Stomach (tissue), 9 donors: Measurements from ENCODE around the gene SLC38A10. TPM values are rescaled to one million over a fixed set of nuclear protein-coding genes. Genes with fewer than 3 reads are reported as not detected.
A peak's percentile ranks its signal among the peaks of the same experiment; 100 is the strongest.

Experiments used
- DNase-seq, 2 donors: peaks; one replicate each; pipeline versions ENCODE4 v3.0.0 to v3.0.0-alpha.2; 2013 to 2019
- H3K27ac ChIP-seq, 5 donors: fragments of 200-600 bp in 4 of 5; sonication (generic) in 4 of 5; one replicate each; pipeline ENCODE4 v1.5.1; 2013 to 2019; ENCODE audit warnings: mild to moderate bottlenecking in 1 of 5, moderate library complexity in 1 of 5
- H3K27me3 ChIP-seq, 3 donors: fragments of 200-600 bp; sonication (generic); one replicate each; pipeline ENCODE4 v1.5.1; 2017 to 2019; ENCODE audit warnings: mixed run types in 1 of 3
- H3K36me3 ChIP-seq, 4 donors: fragments of 200-600 bp; sonication (generic); 1 replicate in 3 of 4; 2 replicates in 1 of 4; pipeline ENCODE4 v1.5.1; 2016 to 2019
- H3K4me1 ChIP-seq, 4 donors: fragments of 200-600 bp; sonication (generic); one replicate each; pipeline ENCODE4 v1.5.1; 2016 to 2019
- H3K4me3 ChIP-seq, 4 donors: fragments of 200-600 bp; sonication (generic) in 3 of 4; one replicate each; pipeline ENCODE4 v1.5.1; 2016 to 2019; ENCODE audit warnings: mild to moderate bottlenecking in 1 of 4
- H3K9me3 ChIP-seq, 4 donors: fragments of 200-600 bp; sonication (generic); one replicate each; pipeline ENCODE4 v1.5.1; 2016 to 2019
- EP300 ChIP-seq: sonication (generic); formaldehyde crosslinking; IDR thresholded peaks from one replicate; pipeline ENCODE4 v1.6.1; 2017; ENCODE audit warnings: antibody characterized with exemption
- POLR2A ChIP-seq, 4 donors: fragments of 450-650 bp; IDR thresholded peaks; one replicate each; pipeline ENCODE4 v1.6.1; 2016; ENCODE audit warnings: antibody characterized with exemption in 4 of 4, control low read depth in 2 of 4, mild to moderate bottlenecking in 1 of 4, moderate library complexity in 1 of 4
- POLR2AphosphoS5 ChIP-seq, 3 donors: sonication (generic); formaldehyde crosslinking; IDR thresholded peaks; one replicate each; pipeline ENCODE4 v1.6.1; 2016; ENCODE audit warnings: antibody characterized with exemption in 3 of 3
- WGBS, 5 donors: extraction: QIAGEN DNeasy Blood & Tissue Kit in 3 of 5; methylation state at CpG; one replicate each; pipeline versions ENCODE4 v1.1.5 to v1.1.7; 2013 to 2018; 5-methylcytosine and 5-hydroxymethylcytosine counted together
- intact Hi-C: fragments of 100-400 bp; cut with DNase I; formaldehyde crosslinking; loops from one replicate; pipeline ENCODE4 v1.15.1; 2023; ENCODE audit warnings: low total_unique reads
- polyA plus RNA-seq, 3 donors: library from polyadenylated mRNA; stranded (reverse); fragments of 200-250 nt; gene quantifications; one replicate each; pipeline ENCODE4 v1.2.3, GENCODE V29; 2013
- total RNA-seq, 5 donors: library from RNA; depleted of rRNA; stranded (reverse); fragments of >200 nt; gene quantifications; one replicate each; pipeline versions ENCODE4 v1.1.0 to v1.2.3, GENCODE V29; 2014 to 2016
- TF ChIP-seq, protein P1 (sequence below), 7 experiments: fragments of 450-650 bp in 4 of 7; fragments of 200-600 bp in 3 of 7; sonication (generic) in 3 of 7; IDR thresholded peaks; one replicate each; pipeline ENCODE4 v1.5.1; 2016 to 2019; ENCODE audit warnings: antibody characterized with exemption in 7 of 7, control low read depth in 2 of 7, mild to moderate bottlenecking in 1 of 7
- donor health status: healthy with polysubstance abuse.
- donor health status: Bipolar disorder and iron deficiency.
- donor health status: healthy.

Gene SLC38A10
- total and polyA plus RNA-seq, 8 donors = 18.6 to 140 (median 67.3) TPM

DNA sequence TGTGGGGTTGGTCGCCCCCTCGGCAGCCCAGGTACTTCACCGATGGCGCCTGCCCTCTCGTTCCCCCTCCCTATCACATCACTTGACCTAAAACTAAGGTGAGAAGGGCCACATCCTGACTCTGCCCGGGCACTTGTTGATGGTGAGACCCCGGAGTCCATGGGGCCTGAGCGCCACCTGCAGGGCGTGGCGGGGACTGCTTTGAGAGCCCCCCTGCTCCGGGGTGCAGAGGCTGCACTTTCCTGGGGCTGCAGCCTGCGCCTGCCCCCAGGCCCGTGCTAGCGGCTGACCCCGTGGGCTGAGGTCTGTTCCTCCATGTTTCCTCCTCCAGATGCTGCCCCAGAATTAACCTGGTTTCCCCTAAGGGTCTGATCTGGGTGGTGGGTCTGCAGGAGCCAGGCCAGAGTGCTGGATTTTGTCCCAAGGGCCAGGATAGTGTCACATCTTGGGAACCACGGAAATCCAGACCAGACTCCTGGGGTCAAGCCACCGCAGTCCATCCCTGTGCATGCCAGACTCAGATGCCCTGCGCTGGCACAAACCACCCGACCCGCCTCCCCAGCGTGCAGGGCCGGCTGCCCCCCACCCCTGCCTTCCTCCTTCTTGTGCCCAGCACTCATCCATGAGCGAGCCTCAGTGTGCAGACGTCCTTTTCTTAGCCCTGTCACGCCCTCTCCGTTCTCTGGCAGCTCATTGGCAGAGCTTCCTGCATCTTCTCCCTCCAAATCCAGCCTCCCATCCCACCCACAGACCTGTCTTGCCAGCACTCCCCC lies 53.3 kb downstream of the SLC38A10 start:
- 46 to 57% (median 49%) methylated on average over 19 to 26 of the region's 26 CpGs for WGBS, 5 donors
- H3K9me3 ChIP-seq = no peaks in the 10 kb centered on the region
- no peaks in the 10 kb centered on the region for H3K27me3 ChIP-seq
- TF ChIP-seq, protein P1, sequence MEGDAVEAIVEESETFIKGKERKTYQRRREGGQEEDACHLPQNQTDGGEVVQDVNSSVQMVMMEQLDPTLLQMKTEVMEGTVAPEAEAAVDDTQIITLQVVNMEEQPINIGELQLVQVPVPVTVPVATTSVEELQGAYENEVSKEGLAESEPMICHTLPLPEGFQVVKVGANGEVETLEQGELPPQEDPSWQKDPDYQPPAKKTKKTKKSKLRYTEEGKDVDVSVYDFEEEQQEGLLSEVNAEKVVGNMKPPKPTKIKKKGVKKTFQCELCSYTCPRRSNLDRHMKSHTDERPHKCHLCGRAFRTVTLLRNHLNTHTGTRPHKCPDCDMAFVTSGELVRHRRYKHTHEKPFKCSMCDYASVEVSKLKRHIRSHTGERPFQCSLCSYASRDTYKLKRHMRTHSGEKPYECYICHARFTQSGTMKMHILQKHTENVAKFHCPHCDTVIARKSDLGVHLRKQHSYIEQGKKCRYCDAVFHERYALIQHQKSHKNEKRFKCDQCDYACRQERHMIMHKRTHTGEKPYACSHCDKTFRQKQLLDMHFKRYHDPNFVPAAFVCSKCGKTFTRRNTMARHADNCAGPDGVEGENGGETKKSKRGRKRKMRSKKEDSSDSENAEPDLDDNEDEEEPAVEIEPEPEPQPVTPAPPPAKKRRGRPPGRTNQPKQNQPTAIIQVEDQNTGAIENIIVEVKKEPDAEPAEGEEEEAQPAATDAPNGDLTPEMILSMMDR (IDR thresholded peaks at IDR 0.05) = peak in 5 of 7 experiments; percentile 37 to 84 (median 72)
- TF ChIP-seq POLR2A (IDR thresholded peaks at IDR 0.05) (no peak), POLR2AphosphoS5 (IDR thresholded peaks at IDR 0.05) (peak in 1 of 3 donors; percentile 29), EP300 (no peak)
- intact Hi-C loops = no loop called here
- peaks cover 25 to 43% (median 36%) of the 10 kb centered on the region in 4 donors for H3K4me1 ChIP-seq
- DNase-seq = peak; percentile 64 to 79
- H3K4me3 ChIP-seq = no peak overlapping the region
- no peak overlapping the region for H3K27ac ChIP-seq
- H3K36me3 ChIP-seq = peaks cover 0 to 29% (median 21%) of the 10 kb centered on the region in 4 donors

DNA sequence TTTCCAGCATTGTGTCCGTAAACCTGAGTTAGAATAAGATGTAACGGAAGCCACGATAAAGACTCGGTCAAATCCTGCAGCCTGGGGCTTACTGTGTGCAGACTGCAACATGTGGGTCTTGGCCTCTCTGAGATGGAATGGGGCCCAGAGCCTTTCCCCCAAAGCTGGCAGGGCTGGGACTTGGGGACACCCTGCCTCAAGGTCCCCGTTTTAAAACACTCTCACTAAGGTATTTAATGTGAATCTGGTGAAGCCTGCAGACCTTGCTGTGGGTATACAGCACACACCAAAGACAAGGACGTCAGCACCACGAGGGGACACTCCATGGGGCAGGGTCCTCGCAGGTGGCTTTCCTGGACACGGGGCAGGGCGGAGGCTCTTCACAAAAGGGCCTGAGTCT lies 53.9 kb downstream of the SLC38A10 start:
- TF ChIP-seq POLR2A (IDR thresholded peaks at IDR 0.05) (no peak), EP300 (no peak), POLR2AphosphoS5 (IDR thresholded peaks at IDR 0.05) (no peak)
- TF ChIP-seq, protein P1 (IDR thresholded peaks at IDR 0.05) = no peak
- DNase-seq = no peak
- Histone ChIP-seq H3K36me3 (peaks cover 0 to 29% (median 21%) of the 10 kb centered on the region in 4 donors), H3K4me3 (no peak overlapping the region), H3K9me3 (no peaks in the 10 kb centered on the region), H3K27me3 (no peaks in the 10 kb centered on the region), H3K27ac (no peak overlapping the region), H3K4me1 (peaks cover 27 to 49% (median 42%) of the 10 kb centered on the region in 4 donors)
- WGBS, 5 donors = 82 to 90% (median 88%) methylated on average over 5 to 10 of the region's 10 CpGs
- intact Hi-C loops = no loop called here

DNA sequence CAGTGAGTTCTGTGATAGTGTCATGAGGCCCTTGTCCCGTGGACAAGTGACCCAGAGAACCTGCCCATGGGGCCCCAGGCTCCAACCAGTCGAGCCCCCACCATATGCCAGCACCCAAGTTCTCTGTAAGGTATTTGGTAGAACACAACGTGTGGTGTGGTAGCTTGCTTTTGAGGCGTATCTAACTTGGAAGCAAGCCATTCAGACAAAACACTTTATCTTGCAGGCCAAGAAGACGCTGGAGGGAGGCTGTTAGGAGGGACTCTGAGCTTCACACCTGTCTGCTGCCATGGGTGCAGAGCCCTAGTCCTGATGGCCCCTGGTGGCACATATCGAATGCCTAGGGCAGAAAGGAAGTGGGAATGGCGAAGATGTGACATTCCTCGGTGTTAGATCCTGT lies 54.3 kb downstream of the SLC38A10 start:
- H3K36me3 ChIP-seq = peaks cover 0 to 29% (median 21%) of the 10 kb centered on the region in 4 donors
- intact Hi-C loops = no loop called here
- H3K9me3 ChIP-seq = no peaks in the 10 kb centered on the region
- H3K27me3 ChIP-seq = no peaks in the 10 kb centered on the region
- TF ChIP-seq POLR2AphosphoS5 (IDR thresholded peaks at IDR 0.05) (no peak), POLR2A (IDR thresholded peaks at IDR 0.05) (no peak), EP300 (no peak)
- TF ChIP-seq, protein P1 (IDR thresholded peaks at IDR 0.05) = no peak
- no peak for DNase-seq
- peaks cover 27 to 54% (median 45%) of the 10 kb centered on the region in 4 donors for H3K4me1 ChIP-seq
- H3K27ac ChIP-seq = no peak overlapping the region
- 50 to 68% (median 60%) methylated on average over 7 to 8 of the region's 8 CpGs for WGBS, 5 donors
- peak overlapping the region in 1 of 4 donors; percentile 96 for H3K4me3 ChIP-seq

DNA sequence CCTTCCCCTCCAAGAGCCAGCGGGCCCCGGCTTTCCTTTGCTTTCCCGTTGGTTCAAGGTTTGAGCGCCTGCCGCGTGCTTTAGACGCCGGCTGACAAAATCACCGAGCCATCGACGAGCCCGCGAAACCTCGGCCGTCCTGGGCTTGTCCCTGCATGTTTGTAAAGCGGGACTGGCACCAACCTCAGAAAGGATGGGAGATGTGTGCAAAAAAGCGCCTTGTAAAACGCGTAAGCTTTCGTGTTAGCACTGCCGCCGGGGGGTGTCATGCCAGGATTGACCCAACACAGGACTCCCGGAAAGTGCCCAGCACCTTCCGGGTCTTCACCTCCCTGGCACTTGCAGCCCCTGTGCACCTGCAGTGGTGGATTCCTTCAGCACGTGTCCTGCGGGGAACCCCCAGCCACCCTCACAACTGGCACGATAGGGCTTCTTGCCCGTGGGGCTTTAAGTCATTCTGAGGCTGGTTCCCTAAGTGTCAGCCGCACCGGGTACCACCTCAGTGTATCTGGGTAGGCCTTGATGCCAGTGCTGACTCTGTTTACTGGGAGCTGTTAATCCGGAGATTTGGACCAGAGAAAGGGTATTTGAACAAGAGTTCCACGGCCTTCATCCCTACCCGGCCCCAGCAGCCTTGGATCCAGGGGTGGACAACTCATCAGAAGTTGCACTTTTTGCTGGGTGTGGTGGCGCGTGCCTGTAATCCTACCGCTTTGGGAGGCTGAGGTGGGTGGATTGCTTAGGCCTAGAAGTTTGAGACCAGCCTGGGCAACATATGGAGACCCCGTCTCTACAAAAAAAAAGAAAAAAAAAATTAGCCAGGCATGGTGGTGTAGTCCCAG lies 55.2 kb downstream of the SLC38A10 start:
- peaks cover 0 to 27% (median 22%) of the 10 kb centered on the region in 4 donors for H3K36me3 ChIP-seq
- H3K4me3 ChIP-seq = peak overlapping the region; percentile 96 to 100 (median 100)
- peak overlapping the region; percentile 63 to 90 (median 90) for H3K27ac ChIP-seq
- no peaks in the 10 kb centered on the region for H3K9me3 ChIP-seq
- no peaks in the 10 kb centered on the region for H3K27me3 ChIP-seq
- no peak for DNase-seq
- peaks cover 27 to 58% (median 48%) of the 10 kb centered on the region in 4 donors for H3K4me1 ChIP-seq
- TF ChIP-seq EP300 (no peak), POLR2A (IDR thresholded peaks at IDR 0.05) (no peak), POLR2AphosphoS5 (IDR thresholded peaks at IDR 0.05) (no peak)
- TF ChIP-seq, protein P1 (IDR thresholded peaks at IDR 0.05) = no peak
- WGBS, 5 donors = 13 to 16% (median 14%) methylated on average over 32 to 37 of the region's 37 CpGs
- intact Hi-C loops = loop anchor here (10.0 kb wide), 1 partner anchor 95 kb away; no protein-coding TSS in a partner anchor
